AG09319 (cell line): ENCODE measurements around the gene AKNA.

Experiments used
- DNase-seq: peaks from one replicate; pipeline ENCODE4 v3.0.0-alpha.2; 2010; ENCODE audit warnings: low read depth; ENCODE audit errors: extremely low read depth
- TF ChIP-seq, protein P1 (sequence below): IDR thresholded peaks from 2 replicates; pipeline ENCODE4 v1.5.1; 2011; ENCODE audit warnings: low read depth, mild to moderate bottlenecking, inconsistent platforms, low read length, moderate library complexity

AKNA gene

DNA sequence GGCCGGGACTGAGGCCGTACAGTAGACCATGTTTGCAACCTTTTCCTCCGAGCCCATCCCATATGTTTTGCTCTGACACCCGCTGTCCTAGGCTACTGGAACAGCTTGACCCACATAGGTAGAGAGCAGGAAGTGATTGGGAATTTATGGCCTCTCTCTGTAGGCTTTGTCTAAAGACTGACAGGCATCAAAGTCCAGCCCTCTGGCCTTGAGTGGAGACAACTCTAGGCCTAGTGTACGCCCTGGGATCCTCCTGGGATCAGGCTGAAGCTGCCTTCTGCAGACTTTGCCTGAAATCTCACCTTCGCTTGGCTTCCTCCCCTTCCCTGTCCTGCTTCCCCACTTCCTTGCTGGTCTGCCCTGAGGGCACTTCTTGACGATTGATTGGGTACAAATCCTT, 13.6 kb upstream of the AKNA start:
- DNase-seq: no peak
- TF ChIP-seq, protein P1, sequence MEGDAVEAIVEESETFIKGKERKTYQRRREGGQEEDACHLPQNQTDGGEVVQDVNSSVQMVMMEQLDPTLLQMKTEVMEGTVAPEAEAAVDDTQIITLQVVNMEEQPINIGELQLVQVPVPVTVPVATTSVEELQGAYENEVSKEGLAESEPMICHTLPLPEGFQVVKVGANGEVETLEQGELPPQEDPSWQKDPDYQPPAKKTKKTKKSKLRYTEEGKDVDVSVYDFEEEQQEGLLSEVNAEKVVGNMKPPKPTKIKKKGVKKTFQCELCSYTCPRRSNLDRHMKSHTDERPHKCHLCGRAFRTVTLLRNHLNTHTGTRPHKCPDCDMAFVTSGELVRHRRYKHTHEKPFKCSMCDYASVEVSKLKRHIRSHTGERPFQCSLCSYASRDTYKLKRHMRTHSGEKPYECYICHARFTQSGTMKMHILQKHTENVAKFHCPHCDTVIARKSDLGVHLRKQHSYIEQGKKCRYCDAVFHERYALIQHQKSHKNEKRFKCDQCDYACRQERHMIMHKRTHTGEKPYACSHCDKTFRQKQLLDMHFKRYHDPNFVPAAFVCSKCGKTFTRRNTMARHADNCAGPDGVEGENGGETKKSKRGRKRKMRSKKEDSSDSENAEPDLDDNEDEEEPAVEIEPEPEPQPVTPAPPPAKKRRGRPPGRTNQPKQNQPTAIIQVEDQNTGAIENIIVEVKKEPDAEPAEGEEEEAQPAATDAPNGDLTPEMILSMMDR: no peak

DNA sequence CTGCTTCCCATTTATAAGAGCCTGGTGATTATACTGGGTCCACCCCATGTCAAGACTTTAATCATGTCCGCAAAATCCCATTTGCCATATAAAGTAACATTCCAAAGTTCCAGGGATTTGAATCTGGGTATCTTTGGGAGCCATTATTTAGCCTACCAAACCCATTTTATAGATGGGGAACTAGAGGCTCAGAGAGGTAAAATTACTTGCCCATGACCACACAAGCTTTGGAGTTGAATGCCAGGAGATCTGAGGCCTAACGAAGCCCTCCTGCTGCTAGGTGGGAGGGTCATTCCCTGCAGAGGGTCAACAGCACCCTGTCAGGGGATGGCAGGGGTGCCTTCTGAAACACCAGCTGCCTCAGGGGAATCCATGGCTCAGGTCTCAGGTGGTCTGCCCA, 13.0 kb upstream of the AKNA start:
- TF ChIP-seq, protein P1: no peak
- no peak for DNase-seq

DNA sequence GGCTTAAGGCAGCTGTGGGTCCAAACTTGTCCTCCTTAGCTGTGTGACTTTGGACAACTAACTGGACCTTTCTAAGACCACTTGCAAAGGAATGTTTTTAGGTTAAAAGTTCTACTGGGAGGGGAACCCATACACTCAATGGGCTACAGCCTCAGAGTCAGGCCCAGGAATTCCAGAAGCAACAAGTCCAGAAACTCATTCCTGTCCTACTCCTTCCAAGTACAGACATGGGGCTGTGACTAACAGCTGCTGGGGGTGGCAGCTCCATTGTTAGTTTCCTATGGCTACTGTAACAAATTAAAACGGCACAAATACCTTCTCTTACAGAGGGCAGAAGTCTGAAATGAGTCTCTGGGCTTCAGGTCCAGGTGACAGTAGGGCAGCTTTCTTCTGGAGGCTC, 12.4 kb upstream of the AKNA start:
- TF ChIP-seq, protein P1: no peak
- DNase-seq: no peak

DNA sequence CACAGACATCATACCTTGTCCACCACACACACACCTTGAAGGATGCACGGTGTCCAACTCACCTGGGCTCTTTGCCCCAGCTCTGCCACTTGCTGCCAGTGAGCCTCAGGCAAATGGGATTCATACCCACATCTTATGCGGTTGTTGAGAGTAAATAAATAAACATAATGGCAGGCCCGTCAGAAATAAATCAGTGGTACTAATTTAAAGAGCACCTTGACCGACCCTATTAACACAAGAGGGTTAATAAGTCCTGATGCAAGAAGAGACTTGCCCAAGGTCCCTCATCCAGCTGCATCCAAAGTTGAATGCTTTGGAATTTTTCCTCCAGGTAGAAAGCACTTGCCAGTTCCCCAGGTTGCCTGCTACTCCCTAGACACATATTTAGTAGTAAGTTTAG, 11.6 kb upstream of the AKNA start:
- no peak for DNase-seq

DNA sequence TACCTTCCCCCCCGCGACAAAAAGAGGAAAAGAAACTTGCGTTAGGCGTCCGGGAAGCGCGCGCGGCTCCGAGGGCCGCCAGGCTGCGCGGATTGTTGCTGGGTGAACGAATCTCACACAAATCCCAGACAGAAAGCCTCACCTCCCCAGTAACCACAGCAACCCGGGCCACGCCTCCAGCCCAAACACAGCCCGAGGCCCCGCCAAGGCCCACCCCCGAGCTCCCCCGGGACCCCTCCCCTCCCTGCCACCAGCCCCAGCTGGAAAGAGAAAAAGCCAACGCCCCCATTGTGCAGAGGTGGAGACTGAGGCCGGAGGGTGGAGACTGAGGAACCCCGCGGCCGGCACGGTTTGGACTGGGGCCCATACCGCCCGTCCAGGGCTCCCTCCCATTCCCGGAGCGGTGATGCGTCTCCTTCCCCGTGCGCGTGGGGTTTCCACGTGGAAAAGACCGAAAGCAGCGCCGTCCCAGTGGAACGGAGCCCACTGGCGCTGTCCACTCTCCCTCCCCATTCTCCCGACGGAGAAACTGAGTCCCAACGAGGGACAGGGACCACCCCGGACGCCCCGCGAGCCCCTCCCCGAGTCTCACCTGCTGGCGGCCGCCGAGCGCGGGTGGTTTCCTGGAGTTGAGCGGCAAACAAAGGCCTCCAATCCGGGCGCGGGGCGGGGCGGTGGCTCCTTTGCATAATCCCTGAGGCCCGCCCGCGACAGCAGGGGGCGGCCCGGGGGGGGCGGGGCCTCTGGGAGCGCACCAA, 10.2 kb upstream of the AKNA start:
- peak; percentile 85 for DNase-seq
- TF ChIP-seq, protein P1: no peak

More for the DNA sequence above, 11.6 kb upstream of the AKNA start:
- TF ChIP-seq, protein P1: no peak

DNA sequence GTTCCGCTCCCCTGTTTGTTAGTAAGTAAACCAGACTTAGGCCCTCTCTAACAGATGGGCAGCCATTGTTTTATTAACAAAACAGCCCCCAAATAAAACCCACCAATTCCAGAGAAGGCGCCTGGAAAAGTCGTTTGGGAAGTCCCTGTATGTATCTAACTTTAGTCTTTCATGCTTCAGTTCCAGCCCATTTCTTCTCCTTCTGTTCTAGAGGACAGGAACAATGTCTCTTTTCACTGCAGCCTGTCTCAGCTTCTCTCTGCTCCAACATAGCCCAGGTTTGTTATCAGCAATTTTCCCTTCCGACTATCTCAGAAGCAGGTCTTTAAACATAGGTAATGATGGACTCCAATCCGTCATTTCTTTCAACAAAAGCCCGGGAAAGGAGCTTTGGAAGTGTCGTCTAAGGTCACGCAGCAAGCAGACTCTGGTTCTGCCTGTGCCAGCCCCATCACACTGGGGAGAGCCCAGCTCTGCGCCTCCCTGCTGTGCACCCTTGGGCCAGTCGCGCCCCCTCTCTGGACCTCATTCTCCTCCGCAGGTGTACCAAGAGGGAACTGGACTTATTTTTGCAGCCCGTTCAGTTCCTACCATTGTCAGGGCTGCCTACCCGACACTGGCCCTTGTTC, 9.6 kb upstream of the AKNA start:
- DNase-seq: no peak
- TF ChIP-seq, protein P1: no peak

DNA sequence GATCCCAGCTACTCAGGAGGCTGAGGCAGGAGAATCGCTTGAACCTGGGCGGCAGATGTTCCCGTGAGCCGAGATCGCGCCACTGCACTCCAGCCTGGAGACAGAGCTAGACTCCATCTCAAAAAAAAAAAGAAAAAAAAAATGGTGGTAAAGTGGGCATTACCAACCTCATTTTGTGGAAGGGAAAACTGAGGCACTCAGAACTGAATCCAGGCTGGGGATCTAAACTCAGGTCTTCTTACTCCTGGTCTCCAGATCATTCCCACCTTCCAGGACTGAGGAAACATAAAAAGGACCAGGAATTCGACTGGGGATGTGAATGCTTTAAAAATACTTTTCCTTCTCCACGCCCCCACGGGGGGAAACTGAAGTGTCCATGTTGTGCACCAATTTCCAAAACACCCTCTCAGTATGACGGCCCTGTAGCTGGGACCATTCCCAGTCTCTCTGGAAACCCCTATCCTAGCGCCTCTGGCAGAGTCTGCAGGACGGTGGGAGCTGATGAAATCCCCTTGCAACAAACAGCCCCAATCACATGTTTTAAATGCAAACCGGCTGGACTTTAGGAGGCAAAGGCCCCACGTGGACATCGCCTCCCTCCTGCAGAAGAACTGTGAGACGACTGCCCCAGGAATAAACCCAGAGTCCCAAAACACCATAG, 8.9 kb upstream of the AKNA start:
- TF ChIP-seq, protein P1: no peak
- DNase-seq: peak; percentile 94
